T-helper 1 cell treated with Interleukin-12 subunit alpha and Interleukin-12 subunit beta and Interleukin-4 antibody, amounts not matched to agents 30 μg/mL and 1 μg/mL, for 36 hours (primary cell): ENCODE data around the gene MOGAT1.
"Not testable (repeated sequence)": the region's sequence is repeated elsewhere in the genome, so short reads cannot be mapped to it uniquely, and the experiment has no call there.

ENCODE experiments used
- H3K27ac Mint-ChIP-seq: one replicate; pipeline ENCODE4 v1.8.0; 2021; ENCODE audit warnings: mild to moderate bottlenecking, mixed read lengths
- H3K27me3 Mint-ChIP-seq: one replicate; pipeline ENCODE4 v1.8.0; 2021; ENCODE audit warnings: low read depth, mixed read lengths
- H3K36me3 Mint-ChIP-seq: one replicate; pipeline ENCODE4 v1.8.0; 2021; ENCODE audit warnings: low read depth, mixed read lengths
- H3K4me1 Mint-ChIP-seq: one replicate; pipeline ENCODE4 v1.8.0; 2021; ENCODE audit warnings: low read depth, mixed read lengths
- H3K4me3 Mint-ChIP-seq: one replicate; pipeline ENCODE4 v1.8.0; 2021; ENCODE audit warnings: mild to moderate bottlenecking, moderate library complexity, mixed read lengths
- H3K9me3 Mint-ChIP-seq: one replicate; pipeline ENCODE4 v1.8.0; 2021; ENCODE audit warnings: mixed read lengths

The MOGAT1 gene

DNA sequence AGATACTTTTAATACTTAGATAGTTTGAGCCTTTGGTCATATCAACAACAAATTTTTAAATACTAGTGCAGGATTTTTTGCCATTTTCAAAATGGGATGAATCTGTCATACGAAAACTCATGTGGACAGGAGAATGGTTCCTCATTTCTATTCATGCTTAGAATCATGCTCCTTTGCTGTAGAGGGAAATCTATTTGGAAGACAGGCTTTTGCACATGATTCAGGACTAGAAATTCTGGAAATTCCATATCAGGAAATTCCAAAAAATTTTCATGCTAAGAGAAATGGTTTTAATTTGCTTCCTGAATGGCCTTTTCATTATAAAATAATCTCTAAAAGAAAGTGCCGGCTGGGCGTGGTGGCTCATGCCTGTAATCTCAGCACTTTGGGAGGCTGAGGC is 39.3 kb downstream of the MOGAT1 start:
- no peaks in the 10 kb centered on the region for H3K36me3 Mint-ChIP-seq
- H3K9me3 Mint-ChIP-seq, result no peaks in the 10 kb centered on the region
- H3K27ac Mint-ChIP-seq, result no peak overlapping the region
- peaks cover 3% of the 10 kb centered on the region for H3K4me1 Mint-ChIP-seq
- H3K4me3 Mint-ChIP-seq, result no peak overlapping the region
- H3K27me3 Mint-ChIP-seq, result peaks cover 30% of the 10 kb centered on the region

DNA sequence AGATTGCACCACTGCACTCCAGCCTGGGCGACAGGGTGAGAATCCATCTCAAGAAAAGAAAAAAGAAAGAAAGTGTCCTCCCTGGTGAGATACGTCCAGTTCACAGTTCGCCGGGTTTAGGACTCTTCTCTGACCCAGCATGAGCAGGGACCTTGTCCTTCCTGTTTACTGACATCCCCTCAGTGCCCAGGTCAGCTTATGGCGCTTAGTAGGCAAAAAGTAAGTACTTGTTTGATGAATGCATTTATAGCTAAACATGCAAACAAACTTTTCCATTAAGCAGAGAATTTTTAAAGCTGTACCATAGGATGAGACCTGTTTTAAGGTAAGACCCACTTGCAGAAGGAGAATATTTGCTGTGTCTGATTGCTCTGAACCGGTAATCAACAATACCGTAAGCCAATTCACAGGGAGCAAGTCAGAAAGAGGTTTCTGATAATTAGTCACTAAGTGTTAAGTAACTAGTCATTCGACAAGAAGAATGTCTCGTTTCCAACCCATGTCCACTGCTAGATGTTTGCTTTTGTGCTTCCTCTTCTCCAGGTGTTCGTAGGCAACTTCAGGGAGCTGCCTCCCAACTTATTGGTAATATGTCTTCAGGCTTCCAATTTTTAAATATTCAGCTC is 40.0 kb downstream of the MOGAT1 start:
- Mint-ChIP-seq H3K4me1 (peaks cover 3% of the 10 kb centered on the region), H3K27ac (no peak overlapping the region), H3K36me3 (no peaks in the 10 kb centered on the region), H3K27me3 (peaks cover 32% of the 10 kb centered on the region), H3K4me3 (no peak overlapping the region), H3K9me3 (no peaks in the 10 kb centered on the region)

- H3K4me1 Mint-ChIP-seq, result peaks cover 3% of the 10 kb centered on the region
- no peaks in the 10 kb centered on the region for H3K36me3 Mint-ChIP-seq
- peaks cover 27% of the 10 kb centered on the region for H3K27me3 Mint-ChIP-seq
- H3K4me3 Mint-ChIP-seq, result no peak overlapping the region
- H3K27ac Mint-ChIP-seq, result no peak overlapping the region
- H3K9me3 Mint-ChIP-seq, result no peaks in the 10 kb centered on the region
Observed at GRCh38 chr2:222713002-222713401, 41.5 kb downstream of the MOGAT1 start.

- H3K27me3 Mint-ChIP-seq, result peaks cover 25% of the 10 kb centered on the region
- H3K36me3 Mint-ChIP-seq, result no peaks in the 10 kb centered on the region
- H3K27ac Mint-ChIP-seq, result no peak overlapping the region
- H3K4me3 Mint-ChIP-seq, result no peak overlapping the region
- H3K4me1 Mint-ChIP-seq, result no peaks in the 10 kb centered on the region
- H3K9me3 Mint-ChIP-seq, result no peaks in the 10 kb centered on the region
Observed at GRCh38 chr2:222714361-222715241, 43.1 kb downstream of the MOGAT1 start.

DNA sequence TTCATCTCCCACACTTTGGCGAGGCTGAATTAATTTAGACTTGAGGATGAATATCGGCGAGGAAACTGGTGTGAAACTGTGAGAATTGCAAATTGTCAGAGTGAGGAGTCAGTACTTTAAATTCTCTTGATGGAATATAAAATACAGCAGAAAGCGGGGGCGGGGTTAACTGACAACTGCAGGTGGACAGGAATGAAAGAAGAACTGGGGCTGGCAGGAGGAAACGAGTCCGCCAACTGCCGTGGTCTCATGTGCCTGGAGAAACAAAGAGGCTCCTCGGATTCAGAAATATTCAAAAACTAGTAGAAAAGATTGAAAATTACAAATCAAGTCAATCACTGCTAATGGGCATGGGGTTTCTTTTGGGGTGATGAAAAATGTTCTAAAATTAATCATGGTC is 44.3 kb downstream of the MOGAT1 start:
- Mint-ChIP-seq H3K4me1 (no peaks in the 10 kb centered on the region), H3K9me3 (no peaks in the 10 kb centered on the region), H3K4me3 (no peak overlapping the region), H3K27me3 (peaks cover 21% of the 10 kb centered on the region), H3K36me3 (no peaks in the 10 kb centered on the region), H3K27ac (no peak overlapping the region)

- peaks cover 18% of the 10 kb centered on the region for H3K27me3 Mint-ChIP-seq
- not testable (repeated sequence) for H3K27ac Mint-ChIP-seq, H3K4me1 Mint-ChIP-seq, H3K4me3 Mint-ChIP-seq, H3K36me3 Mint-ChIP-seq, H3K9me3 Mint-ChIP-seq
Observed at GRCh38 chr2:222719787-222720186, 48.3 kb downstream of the MOGAT1 start.

GRCh38 chr2:222721597-222721996 is 50.1 kb downstream of the MOGAT1 start:
- H3K4me1 Mint-ChIP-seq, H3K36me3 Mint-ChIP-seq, H3K27ac Mint-ChIP-seq, H3K27me3 Mint-ChIP-seq, H3K9me3 Mint-ChIP-seq, H3K4me3 Mint-ChIP-seq: not testable (repeated sequence)

GRCh38 chr2:222722327-222722946 is 51.0 kb downstream of the MOGAT1 start:
- no peak overlapping the region for H3K4me3 Mint-ChIP-seq
- no peaks in the 10 kb centered on the region for H3K9me3 Mint-ChIP-seq
- H3K27me3 Mint-ChIP-seq, result peaks cover 8% of the 10 kb centered on the region
- no peak overlapping the region for H3K27ac Mint-ChIP-seq
- H3K4me1 Mint-ChIP-seq, result peaks cover 3% of the 10 kb centered on the region
- H3K36me3 Mint-ChIP-seq, result no peaks in the 10 kb centered on the region

- H3K27ac Mint-ChIP-seq, result no peak overlapping the region
- peaks cover 3% of the 10 kb centered on the region for H3K4me1 Mint-ChIP-seq
- no peaks in the 10 kb centered on the region for H3K36me3 Mint-ChIP-seq
Observed at GRCh38 chr2:222724208-222724607, 52.8 kb downstream of the MOGAT1 start.

GRCh38 chr2:222728621-222729020 is 57.2 kb downstream of the MOGAT1 start:
- H3K4me1 Mint-ChIP-seq, result peaks cover 5% of the 10 kb centered on the region
- H3K4me3 Mint-ChIP-seq, result no peak overlapping the region
- no peak overlapping the region for H3K27ac Mint-ChIP-seq
- H3K9me3 Mint-ChIP-seq, result no peaks in the 10 kb centered on the region
- H3K36me3 Mint-ChIP-seq, result no peaks in the 10 kb centered on the region
- peaks cover 4% of the 10 kb centered on the region for H3K27me3 Mint-ChIP-seq

More at GRCh38 chr2:222724208-222724607, 52.8 kb downstream of the MOGAT1 start:
- H3K27me3 Mint-ChIP-seq, result peaks cover 5% of the 10 kb centered on the region
- no peak overlapping the region for H3K4me3 Mint-ChIP-seq
- H3K9me3 Mint-ChIP-seq, result no peaks in the 10 kb centered on the region

- Mint-ChIP-seq H3K27ac (no peak overlapping the region), H3K4me1 (peaks cover 5% of the 10 kb centered on the region), H3K9me3 (no peaks in the 10 kb centered on the region), H3K36me3 (no peaks in the 10 kb centered on the region), H3K27me3 (peaks cover 8% of the 10 kb centered on the region), H3K4me3 (no peak overlapping the region)
Observed at GRCh38 chr2:222730366-222730999, 59.0 kb downstream of the MOGAT1 start.

DNA sequence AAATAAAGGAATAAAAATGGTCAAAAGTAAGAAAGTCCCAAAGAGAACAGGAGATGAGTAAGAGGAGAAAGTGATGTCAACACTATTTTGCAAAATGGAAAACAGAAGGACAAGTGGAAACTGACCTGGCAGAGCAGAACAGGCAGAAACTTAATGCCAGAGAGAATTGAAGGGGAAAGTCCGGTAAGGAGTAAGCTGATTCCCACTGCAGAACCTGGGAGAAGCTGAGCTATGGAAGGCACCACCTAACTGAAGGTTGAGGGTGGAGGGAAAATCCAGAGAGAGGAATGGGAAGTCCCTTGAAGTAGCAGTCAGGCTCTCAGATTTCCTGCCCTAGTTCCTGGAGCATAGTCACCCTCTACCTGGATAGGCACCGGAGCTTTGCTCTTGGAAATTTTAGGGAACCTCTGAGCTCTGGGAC is 59.8 kb downstream of the MOGAT1 start:
- H3K9me3 Mint-ChIP-seq, result no peaks in the 10 kb centered on the region
- no peaks in the 10 kb centered on the region for H3K36me3 Mint-ChIP-seq
- peaks cover 5% of the 10 kb centered on the region for H3K4me1 Mint-ChIP-seq
- H3K4me3 Mint-ChIP-seq, result no peak overlapping the region
- H3K27me3 Mint-ChIP-seq, result peaks cover 13% of the 10 kb centered on the region
- no peak overlapping the region for H3K27ac Mint-ChIP-seq

DNA sequence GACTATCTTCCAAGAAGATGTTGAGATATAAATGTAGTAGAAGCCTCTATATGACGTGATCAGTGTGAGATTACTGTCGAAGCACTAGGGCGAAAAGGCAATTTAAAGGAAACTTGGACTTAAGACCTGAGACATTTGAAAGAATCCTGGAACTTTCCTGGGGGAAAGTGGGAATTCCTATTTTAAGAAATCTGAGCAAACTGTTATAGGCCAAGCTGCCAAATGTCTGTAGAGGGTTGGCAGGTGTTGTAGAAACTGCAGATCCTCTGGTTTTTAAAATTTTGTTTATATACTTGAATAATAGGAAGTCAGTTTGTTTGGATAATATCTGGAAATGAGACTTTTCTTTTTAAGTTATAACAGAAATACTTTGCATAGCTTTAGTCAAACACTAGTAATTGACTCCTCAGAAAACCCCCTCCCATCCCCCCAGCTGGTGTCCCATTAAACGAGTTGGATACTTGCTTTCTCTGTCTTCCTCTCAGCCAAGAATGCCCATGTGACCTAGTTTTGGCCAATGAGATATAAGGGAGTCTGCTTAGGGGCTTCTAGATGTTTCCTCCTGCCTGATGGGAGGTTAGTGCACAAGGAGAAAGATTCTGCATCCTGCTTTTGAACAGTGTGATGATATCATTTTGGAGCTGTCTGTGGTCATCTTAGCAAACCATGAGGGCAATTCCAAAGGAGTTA is 61.2 kb downstream of the MOGAT1 start:
- H3K4me3 Mint-ChIP-seq, result no peak overlapping the region
- no peaks in the 10 kb centered on the region for H3K9me3 Mint-ChIP-seq
- no peak overlapping the region for H3K27ac Mint-ChIP-seq
- peaks cover 5% of the 10 kb centered on the region for H3K4me1 Mint-ChIP-seq
- peaks cover 19% of the 10 kb centered on the region for H3K27me3 Mint-ChIP-seq
- no peaks in the 10 kb centered on the region for H3K36me3 Mint-ChIP-seq

- H3K4me1 Mint-ChIP-seq, result peaks cover 6% of the 10 kb centered on the region
- H3K9me3 Mint-ChIP-seq, result no peaks in the 10 kb centered on the region
- no peak overlapping the region for H3K4me3 Mint-ChIP-seq
- H3K27me3 Mint-ChIP-seq, result peaks cover 24% of the 10 kb centered on the region
- H3K36me3 Mint-ChIP-seq, result no peaks in the 10 kb centered on the region
- no peak overlapping the region for H3K27ac Mint-ChIP-seq
Observed at GRCh38 chr2:222733470-222733845, 62.0 kb downstream of the MOGAT1 start.
